ENCODE data around the gene CHST5.
A peak's percentile ranks its signal among the peaks of the same experiment; 100 is the strongest.

The CHST5 gene

DNA sequence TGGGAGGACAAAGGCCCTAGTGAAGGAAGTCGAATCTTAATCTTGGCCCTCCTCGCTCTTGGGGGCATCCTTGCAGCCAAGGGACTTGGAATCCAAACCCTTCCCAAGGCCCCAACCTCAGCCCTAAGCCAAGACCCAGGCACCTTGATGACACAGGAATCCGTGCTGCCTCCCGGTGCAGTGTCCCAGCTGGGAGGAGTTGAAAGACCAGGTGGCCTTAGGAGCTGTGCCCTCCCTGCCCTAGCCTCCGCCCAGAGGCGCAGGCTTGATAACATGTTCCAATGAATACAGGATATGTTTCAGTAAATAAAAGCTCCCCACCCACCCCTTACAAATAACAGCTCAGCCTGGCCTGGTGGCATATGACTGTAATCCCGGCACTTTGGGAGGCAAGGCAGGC is at the start of gene CHST5:
Gene CHST5 (minus strand): TSS at position 208 of the 400 bp plus-strand sequence. CDS start 5,724 bp downstream, outside the sequence.
- DNase-seq (ENCODE audit: low spot score), result no peak

DNA sequence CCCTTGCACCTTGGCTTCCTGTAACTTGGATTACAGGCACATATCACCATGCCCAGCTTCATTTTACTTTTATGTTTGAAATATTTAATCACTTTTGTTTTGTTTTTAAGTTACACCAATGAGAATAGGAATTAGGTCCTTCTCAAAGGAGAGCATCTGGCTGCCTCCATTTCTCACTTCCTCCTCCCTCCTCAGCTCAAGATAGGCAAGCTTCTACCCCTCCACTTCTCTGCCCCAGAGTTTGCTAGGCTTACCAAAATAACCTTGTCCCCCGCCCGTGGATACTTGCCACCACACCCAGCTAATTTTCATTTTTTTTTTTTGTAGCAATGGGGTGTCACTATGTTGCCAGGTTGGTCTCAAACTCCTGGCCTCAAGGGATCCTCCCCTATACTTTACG is 48.2 kb upstream of the CHST5 start:
- DNase-seq (ENCODE audit: low spot score), result no peak

GRCh38 chr16:75579281-75579834 is 43.5 kb upstream of the CHST5 start:
- DNase-seq (ENCODE audit: low spot score), result no peak

DNA sequence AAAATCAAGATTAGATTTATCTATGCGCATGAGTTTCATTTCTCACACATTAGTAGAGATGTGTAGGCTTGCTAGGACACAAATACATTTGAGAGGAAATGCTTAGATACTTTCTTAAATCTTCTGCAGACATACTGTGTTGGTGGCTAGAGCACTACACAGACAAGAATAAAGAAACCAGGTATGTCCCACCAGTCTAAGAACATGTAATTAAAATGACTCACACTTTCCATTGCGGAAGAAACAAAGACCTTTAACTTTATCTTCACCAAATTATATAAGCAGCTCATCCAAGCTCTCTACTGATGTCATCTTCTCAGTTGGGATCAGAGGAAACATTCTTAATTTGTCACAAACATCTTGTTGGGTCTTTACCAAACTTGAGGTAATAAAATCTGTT is 42.8 kb upstream of the CHST5 start:
- no peak for DNase-seq (ENCODE audit: low spot score)

GRCh38 chr16:75578212-75578611 is 42.3 kb upstream of the CHST5 start:
- DNase-seq (ENCODE audit: low spot score), result no peak

DNA sequence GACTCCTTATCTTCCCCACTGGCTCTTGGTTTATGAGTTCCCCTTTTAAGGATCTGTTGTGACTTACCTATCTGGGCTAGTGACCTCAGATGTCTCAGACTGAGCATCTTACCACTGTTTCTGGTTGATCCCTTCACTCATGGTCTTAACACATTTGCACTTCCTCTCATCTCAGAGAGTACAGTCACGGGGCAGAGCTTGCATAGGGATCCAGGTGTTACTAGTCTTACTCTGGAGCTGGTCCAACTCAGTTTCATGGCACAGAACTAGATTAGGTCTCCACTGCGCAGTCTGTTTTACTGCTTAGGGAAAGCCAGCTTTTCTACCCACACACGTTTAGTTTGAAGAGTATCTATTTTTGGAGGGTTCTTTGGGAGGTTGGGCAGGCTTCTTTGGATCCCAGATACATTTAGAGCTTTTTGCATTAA is 40.5 kb upstream of the CHST5 start:
- no peak for DNase-seq (ENCODE audit: low spot score)

- no peak for DNase-seq (ENCODE audit: low spot score)
Observed at GRCh38 chr16:75575958-75576357, 40.0 kb upstream of the CHST5 start.

GRCh38 chr16:75573955-75574354 is 38.0 kb upstream of the CHST5 start:
- DNase-seq (ENCODE audit: low spot score), result no peak

- no peak for DNase-seq (ENCODE audit: low spot score)
Observed at GRCh38 chr16:75572864-75573542, 37.1 kb upstream of the CHST5 start.

- no peak for DNase-seq (ENCODE audit: low spot score)
Observed at GRCh38 chr16:75570396-75571065, 34.6 kb upstream of the CHST5 start.

GRCh38 chr16:75567911-75568310 is 32.0 kb upstream of the CHST5 start:
- no peak for DNase-seq (ENCODE audit: low spot score)

- peak; percentile 26 for DNase-seq (ENCODE audit: low spot score)
Observed at GRCh38 chr16:75566758-75567255, 30.9 kb upstream of the CHST5 start.

DNA sequence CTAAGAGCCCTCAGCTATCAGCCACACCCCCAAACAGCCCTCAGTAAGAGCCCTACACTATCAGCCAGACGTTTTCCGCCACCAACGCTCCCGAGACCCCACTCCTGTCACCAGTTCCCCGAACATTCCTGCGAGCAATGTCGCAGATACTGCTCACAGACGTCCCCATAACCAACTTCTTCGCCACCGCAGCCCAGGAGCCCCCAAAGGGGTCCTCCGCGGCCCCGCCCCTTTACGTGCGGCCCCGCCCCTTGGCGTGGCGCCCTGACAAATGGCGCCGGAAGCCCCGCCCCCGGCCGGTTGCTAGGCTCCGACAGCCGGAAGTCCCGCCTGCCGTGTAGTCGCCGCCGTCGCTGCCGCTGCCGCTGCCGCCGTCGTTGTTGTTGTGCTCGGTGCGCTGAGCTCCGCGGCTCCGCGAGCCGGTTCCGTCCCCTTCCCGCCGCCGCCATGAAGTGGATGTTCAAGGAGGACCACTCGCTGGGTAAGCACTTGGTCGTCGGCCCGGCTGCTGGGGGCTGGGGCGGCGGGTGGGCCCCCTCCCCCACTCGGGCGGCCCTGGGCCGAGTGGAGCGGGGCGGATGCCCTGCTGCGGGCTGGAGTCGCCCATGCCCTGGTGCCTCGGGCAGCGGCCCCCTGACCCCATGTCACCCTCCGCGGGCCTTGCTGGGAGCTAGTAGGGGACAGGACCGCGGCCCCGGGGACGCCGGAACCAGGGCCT is 30.3 kb upstream of the CHST5 start, which contains the start of gene GABARAPL2:
Gene GABARAPL2 (plus strand): TSS at position 340 of the 718 bp plus-strand sequence. CDS start 108 bp downstream, at position 448.
- DNase-seq (ENCODE audit: low spot score), result peak; percentile 84

DNA sequence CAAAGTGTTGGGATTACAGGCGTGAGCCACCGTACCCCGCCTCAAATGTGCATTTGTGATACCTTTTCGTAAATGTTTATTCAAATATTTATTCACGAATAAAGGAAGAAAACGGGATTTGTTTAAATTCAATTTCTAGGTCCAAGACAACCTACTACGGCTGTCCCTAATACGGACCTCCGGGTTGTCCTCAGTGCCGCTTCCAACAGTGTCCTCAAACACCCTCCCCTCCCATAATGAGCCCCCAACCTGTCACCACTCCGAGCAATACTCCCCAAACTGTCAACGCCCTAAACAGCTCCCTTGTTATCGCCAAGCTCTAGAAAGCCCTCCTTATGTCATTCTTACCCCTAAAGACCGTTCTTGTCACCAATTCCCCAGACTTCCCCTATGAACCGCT is 29.7 kb upstream of the CHST5 start:
- no peak for DNase-seq (ENCODE audit: low spot score)

GRCh38 chr16:75559564-75560372 is 23.9 kb upstream of the CHST5 start:
- no peak for DNase-seq (ENCODE audit: low spot score)

- DNase-seq (ENCODE audit: low spot score), result no peak
Observed at GRCh38 chr16:75558846-75559401, 23.0 kb upstream of the CHST5 start.

- DNase-seq (ENCODE audit: low spot score), result no peak
Observed at GRCh38 chr16:75556431-75556950, 20.6 kb upstream of the CHST5 start.

GRCh38 chr16:75555707-75556430 is 20.0 kb upstream of the CHST5 start, which contains the start of gene TMEM231:
Gene TMEM231 (minus strand): TSS chr16:75556252. CDS start chr16:75556209, 43 bp downstream.
- peak; percentile 95 for DNase-seq (ENCODE audit: low spot score)

GRCh38 chr16:75555213-75555706 is 19.4 kb upstream of the CHST5 start:
- peak; percentile 72 for DNase-seq (ENCODE audit: low spot score)

DNA sequence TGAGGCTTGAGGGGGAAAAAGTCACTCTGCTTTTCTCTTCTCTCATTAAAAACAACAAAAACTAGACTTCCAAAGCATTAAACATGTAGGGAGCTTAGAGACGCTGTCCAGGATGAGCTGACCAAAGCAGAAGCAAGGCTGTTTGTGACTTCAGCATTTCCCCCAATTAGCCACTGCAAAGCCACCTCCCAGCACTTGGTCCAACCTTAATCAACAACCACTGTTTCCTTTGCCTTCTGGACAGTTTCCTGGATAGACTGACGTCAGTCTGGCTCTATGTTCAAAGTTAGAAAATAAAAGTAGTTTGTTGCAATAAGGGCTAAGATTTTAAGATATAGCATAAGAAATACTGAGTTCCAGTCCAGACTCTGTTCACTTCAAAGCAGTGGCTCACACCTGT is 17.0 kb upstream of the CHST5 start:
- no peak for DNase-seq (ENCODE audit: low spot score)
